ENCODE data around the gene PDE4D.

GRCh38 chr5:59767681-59768151 lies 125.8 kb downstream of the PDE4D start:
- TF ChIP-seq CTCF (optimal IDR thresholded peaks at IDR 0.05 in 1 of 3, IDR thresholded peaks at IDR 0.05 in 1 of 3, conservative IDR thresholded peaks at IDR 0.05 in 1 of 3; ENCODE audit: extremely low read depth in 1 of 3, insufficient read depth in 2 of 3, low read length in 3 of 3) (no peak), EZH2 (IDR thresholded peaks at IDR 0.05; ENCODE audit: low read length) (no peak)
